ENCODE results near the gene DKK3. TPM values are rescaled to one million over a fixed set of nuclear protein-coding genes. Genes with fewer than 3 reads are reported as not detected.

The DKK3 gene
- total RNA-seq, 1 donor from 2014 or later: 8.4 TPM

DNA sequence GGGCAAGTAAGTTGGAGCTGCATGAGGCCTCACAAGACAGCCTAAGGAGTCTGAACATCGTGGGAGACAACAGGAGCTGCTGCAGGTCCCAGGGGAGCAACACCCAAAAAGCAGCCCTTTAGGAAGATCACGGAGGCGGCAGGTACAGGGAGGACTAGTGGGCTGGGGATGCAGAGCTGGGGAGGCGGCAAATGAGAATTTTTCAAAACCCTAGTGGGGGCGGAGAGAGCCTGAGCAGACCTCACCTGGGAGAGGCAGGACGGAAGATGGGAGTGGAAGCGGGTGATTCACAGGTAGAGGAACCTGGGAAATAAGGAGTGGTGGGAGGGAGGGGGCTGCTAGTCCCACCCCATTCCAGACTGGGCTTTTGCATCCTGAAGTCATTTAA is 42.1 kb downstream of the DKK3 start:
- Mint-ChIP-seq H3K4me1 (ENCODE audit: unreplicated experiment) (peaks cover 6% of the 10 kb centered on the region), H3K36me3 (ENCODE audit: low read depth, unreplicated experiment) (peaks cover 11% of the 10 kb centered on the region), H3K4me3 (ENCODE audit: unreplicated experiment) (no peak overlapping the region), H3K9me3 (ENCODE audit: unreplicated experiment) (no peaks in the 10 kb centered on the region), H3K27ac (ENCODE audit: unreplicated experiment) (peak overlapping the region; percentile 30), H3K27me3 (ENCODE audit: unreplicated experiment) (peaks cover 12% of the 10 kb centered on the region)
- no peak for DNase-seq (ENCODE audit: low spot score)
- TF ChIP-seq, protein P1, sequence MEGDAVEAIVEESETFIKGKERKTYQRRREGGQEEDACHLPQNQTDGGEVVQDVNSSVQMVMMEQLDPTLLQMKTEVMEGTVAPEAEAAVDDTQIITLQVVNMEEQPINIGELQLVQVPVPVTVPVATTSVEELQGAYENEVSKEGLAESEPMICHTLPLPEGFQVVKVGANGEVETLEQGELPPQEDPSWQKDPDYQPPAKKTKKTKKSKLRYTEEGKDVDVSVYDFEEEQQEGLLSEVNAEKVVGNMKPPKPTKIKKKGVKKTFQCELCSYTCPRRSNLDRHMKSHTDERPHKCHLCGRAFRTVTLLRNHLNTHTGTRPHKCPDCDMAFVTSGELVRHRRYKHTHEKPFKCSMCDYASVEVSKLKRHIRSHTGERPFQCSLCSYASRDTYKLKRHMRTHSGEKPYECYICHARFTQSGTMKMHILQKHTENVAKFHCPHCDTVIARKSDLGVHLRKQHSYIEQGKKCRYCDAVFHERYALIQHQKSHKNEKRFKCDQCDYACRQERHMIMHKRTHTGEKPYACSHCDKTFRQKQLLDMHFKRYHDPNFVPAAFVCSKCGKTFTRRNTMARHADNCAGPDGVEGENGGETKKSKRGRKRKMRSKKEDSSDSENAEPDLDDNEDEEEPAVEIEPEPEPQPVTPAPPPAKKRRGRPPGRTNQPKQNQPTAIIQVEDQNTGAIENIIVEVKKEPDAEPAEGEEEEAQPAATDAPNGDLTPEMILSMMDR (IDR thresholded peaks at IDR 0.05; ENCODE audit: unreplicated experiment): no peak

DNA sequence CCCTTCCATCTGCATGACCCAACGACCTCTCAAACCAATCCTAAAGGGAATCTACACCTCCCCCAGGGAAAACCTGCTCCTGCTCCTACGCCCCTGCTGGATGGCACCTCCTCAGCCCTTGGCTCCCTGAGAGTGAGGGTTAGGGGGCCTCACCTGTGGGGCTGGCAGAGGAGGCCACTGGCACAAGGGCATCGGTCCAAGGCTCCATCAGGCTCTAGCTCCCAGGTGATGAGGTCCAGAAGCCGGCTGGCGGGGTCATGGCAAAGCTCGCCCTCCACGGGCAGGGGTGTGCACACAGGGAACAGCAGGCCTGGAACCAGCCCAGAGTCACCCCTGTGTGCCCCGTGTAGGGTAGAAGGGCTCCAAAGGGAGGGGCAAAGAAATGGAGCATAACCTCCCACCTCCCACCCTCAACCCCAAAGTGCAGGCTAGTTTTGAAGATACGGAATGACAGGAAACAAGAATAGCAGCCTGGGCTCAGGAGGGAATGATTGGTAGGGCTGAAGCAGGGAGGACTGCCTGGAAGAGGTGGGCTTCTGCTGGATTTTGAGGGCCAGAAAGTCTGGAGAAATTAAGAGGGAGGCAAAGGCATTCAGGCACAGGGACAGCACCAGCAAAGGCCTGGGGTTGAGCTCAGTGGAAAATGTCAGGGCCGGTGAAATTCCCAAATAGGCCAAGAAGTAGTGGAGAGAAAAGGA is 42.6 kb downstream of the DKK3 start:
- peaks cover 11% of the 10 kb centered on the region for H3K36me3 Mint-ChIP-seq (ENCODE audit: low read depth, unreplicated experiment)
- no peaks in the 10 kb centered on the region for H3K9me3 Mint-ChIP-seq (ENCODE audit: unreplicated experiment)
- peak overlapping the region; percentile 30 for H3K27ac Mint-ChIP-seq (ENCODE audit: unreplicated experiment)
- peaks cover 12% of the 10 kb centered on the region for H3K27me3 Mint-ChIP-seq (ENCODE audit: unreplicated experiment)
- TF ChIP-seq, protein P1 (IDR thresholded peaks at IDR 0.05; ENCODE audit: unreplicated experiment): no peak
- peaks cover 9% of the 10 kb centered on the region for H3K4me1 Mint-ChIP-seq (ENCODE audit: unreplicated experiment)
- H3K4me3 Mint-ChIP-seq (ENCODE audit: unreplicated experiment): no peak overlapping the region
- DNase-seq (ENCODE audit: low spot score): no peak

DNA sequence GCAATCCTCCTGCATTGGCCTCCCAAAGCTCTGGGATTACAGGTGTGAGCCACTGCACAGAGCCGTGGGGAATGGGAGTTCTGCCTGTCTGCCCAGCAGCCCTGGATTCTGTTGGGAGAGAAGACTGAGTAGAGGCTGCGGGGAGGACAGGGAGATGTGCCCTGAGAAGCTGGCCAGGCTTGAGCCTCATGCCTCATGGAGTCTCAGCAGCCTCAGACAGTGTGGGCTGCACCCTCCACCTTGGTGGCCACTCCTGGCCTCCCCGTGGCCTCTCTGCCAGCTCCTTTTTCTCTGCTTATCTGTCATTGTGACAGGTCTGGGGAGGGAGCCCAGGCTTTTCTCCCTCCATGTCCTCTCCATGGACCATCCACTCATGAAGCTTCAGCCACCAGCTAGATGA is 43.2 kb downstream of the DKK3 start:
- Mint-ChIP-seq H3K4me3 (ENCODE audit: unreplicated experiment) (no peak overlapping the region), H3K4me1 (ENCODE audit: unreplicated experiment) (peaks cover 15% of the 10 kb centered on the region), H3K27ac (ENCODE audit: unreplicated experiment) (no peak overlapping the region), H3K36me3 (ENCODE audit: low read depth, unreplicated experiment) (peaks cover 11% of the 10 kb centered on the region), H3K27me3 (ENCODE audit: unreplicated experiment) (peaks cover 12% of the 10 kb centered on the region), H3K9me3 (ENCODE audit: unreplicated experiment) (no peaks in the 10 kb centered on the region)
- DNase-seq (ENCODE audit: low spot score): no peak
- TF ChIP-seq, protein P1 (IDR thresholded peaks at IDR 0.05; ENCODE audit: unreplicated experiment): no peak

DNA sequence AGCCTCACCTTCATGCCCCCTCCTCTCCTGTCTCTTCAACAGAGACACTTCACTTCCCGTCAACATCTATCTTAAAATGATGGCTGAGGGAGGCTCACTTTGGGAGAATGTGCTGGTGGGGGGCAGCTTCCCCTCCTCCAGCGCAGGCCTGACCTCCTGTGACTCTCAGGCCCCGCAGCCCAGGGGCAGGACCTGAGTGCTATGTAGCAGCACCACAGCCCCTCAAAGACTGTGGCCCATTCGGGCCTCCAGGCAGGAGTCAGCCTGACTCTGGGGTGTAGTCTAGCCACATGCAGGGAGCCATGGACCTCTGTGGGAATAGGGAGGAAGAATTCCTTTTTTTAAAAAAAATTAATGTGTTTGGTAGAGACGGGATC is 43.7 kb downstream of the DKK3 start:
- TF ChIP-seq, protein P1 (IDR thresholded peaks at IDR 0.05; ENCODE audit: unreplicated experiment): no peak
- Mint-ChIP-seq H3K4me3 (ENCODE audit: unreplicated experiment) (no peak overlapping the region), H3K27me3 (ENCODE audit: unreplicated experiment) (peaks cover 12% of the 10 kb centered on the region), H3K4me1 (ENCODE audit: unreplicated experiment) (peaks cover 18% of the 10 kb centered on the region), H3K27ac (ENCODE audit: unreplicated experiment) (no peak overlapping the region), H3K9me3 (ENCODE audit: unreplicated experiment) (no peaks in the 10 kb centered on the region), H3K36me3 (ENCODE audit: low read depth, unreplicated experiment) (peaks cover 11% of the 10 kb centered on the region)
- no peak for DNase-seq (ENCODE audit: low spot score)

All from endothelial cell (in vitro differentiated cells).